ENCODE results near the gene FRK.
"Not testable (repeated sequence)": the region's sequence is repeated elsewhere in the genome, so short reads cannot be mapped to it uniquely, and the experiment has no call there.

FRK gene

DNA sequence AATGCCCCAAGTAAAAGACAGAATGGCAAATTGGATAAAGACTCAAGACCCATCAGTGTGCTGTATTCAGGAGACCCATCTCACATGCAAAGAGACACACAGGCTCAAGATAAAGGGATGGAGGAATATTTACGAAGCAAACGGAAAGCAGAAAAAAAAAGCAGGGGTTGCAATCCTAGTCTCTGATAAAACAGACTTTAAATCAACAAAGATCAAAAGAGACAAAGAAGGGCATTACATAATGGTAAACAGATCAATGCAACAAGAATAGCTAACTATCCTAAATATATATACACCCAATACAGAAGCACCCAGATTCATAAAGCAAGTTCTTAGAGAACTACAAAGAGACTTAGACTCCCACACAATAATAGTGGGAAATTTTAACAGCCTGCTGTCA, 123.2 kb downstream of the FRK start:
- not testable (repeated sequence) for DNase-seq

DNA sequence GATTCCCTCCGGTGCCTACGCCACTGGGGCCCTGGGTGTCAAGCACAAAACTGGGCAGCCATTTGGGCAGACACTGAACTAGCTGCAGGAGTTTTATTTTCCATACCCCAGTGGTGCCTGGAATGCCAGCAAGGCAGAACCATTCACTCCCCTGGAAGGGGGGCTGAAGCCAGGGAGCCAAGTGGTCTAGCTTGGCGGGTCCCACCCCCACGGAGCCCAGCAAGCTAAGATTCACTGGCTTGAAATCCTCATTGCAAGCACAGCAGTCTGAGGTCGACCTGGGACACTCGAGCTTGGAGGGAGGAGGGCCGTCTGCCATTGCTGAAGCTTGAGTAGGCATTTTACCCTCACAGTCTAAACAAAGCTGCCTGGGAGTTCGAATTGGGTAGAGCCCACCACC, 125.3 kb downstream of the FRK start:
- no peak for DNase-seq

DNA sequence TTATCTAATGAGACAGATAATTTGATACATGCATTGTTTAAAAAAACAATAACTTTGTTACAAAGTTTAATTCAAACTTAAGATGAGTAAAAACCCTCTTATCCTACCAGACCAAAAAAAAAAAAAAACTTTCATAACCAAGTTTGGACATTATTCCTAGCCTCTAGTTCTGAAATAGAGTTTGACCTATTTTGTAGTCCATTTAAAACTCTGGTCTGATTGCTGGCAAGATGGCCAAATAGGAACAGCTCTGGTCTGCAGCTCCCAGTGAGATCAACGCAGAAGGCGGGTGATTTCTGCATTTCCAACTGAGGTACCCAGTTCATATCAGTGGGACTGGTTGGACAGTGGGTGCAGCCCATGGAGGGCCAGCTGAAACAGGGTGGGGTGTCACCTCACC, 125.9 kb downstream of the FRK start:
- no peak for DNase-seq

DNA sequence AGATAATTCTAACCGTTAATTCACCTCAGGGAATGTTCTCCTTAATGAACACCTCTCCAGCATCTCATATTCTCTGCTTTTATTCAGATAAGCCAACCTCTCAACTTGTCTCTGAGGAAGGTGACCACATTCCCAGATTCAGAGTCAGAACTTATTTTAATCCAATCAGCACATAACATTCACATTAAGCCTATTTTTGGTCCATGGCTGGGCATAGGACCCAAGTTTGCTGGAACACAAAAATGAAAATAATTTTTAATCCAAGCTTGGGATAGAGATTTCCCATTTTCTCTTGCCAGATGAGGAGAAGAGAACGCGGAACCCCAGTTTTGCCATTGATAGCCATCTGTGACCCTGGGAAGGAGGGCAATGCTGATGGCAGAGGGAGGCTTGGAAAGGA, 126.5 kb downstream of the FRK start:
- DNase-seq = no peak

DNA sequence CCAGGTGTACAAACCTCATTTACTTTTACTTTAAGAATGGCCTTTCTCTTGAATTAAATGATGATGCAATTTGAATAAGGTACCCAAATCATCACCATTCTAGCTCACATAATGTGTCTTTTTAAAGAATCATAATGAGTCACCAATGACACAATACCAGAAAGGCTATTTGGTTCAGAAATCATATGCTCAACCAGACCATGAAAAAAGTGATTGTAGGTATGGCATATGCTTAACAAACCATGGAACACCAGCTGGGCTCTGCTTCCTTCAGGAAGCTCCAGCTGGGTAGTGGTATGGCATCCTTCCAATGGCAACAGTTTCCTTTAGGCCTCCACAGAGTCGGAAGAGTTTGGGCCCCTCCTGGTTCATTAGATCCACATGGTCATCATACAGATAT, 128.2 kb downstream of the FRK start:
- DNase-seq = no peak

DNA sequence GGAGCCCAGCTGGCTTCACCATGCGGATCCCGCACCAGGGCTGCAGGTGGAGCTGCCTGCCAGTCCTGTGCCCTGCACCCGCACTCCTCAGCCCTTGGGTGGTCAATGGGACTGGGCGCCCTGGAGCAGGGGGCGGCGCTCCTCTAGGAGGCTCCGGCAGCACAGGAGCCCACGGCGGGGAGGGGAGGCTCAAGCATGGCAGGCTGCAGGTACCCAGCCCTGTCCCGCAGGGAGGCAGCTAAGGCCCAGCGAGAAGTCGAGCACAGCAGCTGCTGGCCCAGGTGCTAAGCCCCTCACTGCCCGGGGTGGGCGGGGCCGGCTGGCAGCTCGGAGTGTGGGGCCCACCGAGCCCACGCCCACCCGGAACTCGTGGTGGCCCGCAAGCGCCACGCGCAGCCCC, 132.7 kb downstream of the FRK start:
- not testable (repeated sequence) for DNase-seq

DNA sequence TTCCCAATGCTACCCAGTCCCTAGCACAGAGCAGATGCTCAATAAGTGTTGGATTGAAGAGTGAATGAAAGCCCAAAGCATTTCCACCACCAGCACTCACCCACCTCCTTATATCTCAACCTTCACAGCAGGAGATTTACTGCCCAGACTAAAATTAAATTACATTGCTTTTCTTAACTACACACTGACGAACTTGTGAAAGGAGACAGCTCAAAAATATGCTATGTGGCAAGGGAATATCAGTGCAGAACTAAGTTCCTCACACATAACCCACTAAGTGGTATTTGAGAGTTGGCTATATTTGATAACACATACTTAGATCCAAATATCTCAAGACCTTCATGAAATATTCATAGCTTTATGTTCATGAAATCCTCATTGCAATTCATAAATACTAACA, 137.7 kb downstream of the FRK start:
- no peak for DNase-seq

DNA sequence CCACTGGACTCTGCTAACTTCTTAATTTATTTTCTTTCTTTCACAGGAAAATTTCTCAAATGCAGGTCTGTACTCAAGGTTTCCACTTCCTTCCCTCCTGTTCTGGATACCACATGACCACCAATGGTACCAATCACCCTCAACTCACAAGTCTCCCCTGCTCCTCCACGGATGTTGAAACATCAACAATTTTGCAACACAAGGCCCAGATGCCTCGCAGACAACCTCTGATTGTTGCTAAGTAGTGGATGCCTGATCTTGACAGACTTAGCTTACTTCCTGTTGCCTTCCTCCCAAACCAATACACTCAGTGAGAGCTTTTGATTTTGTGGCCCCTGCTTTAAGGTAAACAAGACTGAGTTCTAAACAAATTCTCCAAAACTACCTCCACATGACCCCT, 146.6 kb downstream of the FRK start:
- DNase-seq = no peak

DNA sequence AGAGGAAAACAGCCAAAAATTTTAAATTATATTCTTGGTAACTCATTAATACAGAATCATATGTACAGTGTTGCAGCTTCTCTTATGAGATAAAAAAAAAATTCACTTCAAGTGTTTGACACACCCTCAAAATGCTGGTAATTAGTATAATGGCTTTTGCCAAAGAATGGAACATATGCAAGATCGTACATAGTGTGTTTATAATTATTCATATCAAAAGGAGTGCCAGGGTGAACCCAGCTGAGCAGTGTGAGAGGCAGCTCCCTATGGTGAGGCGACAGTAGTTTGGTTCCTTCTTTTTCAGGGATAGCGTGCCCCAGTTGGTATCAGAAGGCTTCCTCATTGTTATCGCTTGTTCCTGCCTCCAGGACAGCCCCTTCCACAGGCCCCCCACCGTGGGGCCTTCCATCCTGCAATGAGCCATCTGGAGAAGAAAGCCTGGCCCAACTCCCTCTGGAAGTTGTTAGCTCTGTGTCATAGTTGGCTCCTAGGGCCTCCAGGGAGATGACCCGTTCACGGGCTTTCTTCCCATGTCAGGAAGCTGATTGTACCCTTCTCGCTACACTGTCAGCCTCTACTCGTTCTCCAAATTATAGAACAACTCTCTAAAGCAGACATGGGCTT, 150.7 kb downstream of the FRK start:
- DNase-seq = no peak

DNA sequence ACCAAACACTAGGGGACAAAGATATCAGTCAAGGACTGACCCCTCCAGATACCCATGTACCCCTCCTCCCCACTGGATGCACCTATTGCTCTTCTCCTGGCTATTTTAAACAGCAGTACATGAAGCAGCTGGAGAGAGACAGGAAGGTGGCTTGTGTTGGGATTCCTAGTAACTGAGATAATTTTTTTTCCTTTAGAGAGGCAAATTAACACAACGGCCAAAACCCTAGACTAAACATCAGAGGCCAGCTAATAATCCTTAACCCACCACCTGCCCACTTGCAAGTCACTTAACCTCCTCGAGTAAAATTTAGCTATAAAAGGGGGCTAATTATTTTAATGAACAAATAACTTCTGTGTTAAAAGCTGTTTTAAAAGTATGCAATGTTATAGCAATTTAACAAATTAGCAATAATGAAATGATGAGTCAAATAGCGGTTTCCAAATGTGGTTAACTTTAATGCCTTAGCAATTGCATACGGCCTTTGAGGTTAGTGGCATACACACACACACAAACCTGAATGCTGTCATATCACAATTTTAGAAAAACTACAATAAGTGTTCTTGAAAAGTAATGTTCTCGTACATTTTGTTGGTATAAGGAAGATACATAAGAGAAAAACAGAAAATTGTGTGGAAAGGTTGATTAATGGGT, 151.7 kb downstream of the FRK start:
- DNase-seq = no peak

DNA sequence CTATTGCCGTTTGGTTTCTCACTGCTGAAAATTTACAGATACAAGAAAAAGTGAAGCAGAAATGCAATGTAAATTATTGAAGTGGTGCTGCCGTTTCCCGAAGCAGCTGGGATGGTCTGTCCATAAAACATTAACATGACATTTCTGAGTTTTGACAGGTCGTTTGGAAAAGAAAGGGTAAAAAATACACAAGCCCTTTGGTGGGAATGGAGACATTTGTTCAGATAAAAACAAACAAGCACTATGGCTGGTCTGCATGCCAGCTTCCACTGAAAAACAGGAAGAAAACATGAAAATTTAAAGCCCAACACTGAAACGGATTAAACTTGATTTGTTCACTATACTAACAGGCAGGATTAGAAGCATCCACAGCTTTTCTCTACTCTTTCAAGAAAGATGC, 155.2 kb downstream of the FRK start:
- DNase-seq = no peak

DNA sequence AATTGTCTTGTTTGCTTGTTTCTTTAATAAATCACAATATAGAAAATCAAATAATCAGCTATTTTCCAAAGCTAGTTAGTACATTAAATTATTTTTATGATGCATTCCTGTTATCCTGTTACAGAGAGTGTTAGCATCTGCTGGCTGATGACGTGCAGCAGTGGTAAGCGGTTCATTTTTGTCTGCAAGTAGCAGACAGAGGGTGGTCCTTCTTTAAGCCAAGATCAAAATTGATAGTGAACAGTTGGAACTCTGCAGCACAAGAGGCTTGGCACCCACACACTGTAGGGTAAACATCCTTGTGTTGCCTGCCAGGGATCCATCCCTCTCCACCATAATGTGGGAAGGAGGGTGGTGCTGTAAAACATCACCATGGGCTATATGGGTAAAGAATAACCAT, 158.3 kb downstream of the FRK start:
- DNase-seq = no peak

DNA sequence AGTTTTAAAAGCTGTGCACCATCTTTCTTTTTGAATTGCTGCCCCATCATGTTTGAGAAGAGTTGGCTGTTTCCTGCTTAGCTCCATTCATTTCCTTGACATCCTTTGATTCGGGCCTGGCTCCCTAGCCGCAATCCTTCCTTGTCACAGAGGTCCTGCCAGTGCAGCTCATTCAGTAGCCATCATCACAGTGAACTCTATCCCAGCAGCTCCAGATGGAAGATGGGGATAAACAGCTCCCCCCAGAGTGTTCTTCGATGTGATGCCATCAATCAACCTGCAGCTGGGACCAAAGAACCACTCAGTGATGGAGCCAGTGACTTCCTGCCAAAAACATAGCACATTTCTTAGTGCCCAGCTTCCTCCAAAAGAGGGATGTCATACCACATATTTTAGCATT, 158.8 kb downstream of the FRK start:
- no peak for DNase-seq

DNA sequence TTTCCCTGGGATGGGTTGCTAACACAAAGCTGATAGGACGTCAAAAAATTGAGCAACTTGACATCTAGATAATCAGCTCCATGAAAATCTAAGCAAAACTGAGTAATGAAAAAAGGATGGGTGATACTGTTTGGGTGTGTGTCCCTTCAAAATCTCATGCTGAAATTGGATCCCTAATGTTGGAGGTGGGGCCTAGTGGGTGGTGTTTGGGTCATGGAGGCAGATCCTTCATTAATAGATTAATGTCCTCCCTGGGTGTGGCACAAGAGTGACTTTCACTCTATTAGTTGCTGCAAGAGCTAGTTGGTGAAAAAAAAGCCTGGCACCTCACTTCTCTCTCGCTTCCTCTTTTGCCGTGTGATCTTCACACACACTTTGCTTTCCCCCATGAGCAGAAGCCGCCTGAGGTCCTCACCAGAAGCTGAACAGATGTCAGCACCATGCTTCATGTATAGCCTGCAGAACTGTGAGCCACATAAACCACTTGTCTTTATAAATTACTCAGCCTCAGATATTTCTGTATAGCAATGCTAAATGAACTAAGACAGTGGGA, 160.9 kb downstream of the FRK start:
- DNase-seq = no peak

DNA sequence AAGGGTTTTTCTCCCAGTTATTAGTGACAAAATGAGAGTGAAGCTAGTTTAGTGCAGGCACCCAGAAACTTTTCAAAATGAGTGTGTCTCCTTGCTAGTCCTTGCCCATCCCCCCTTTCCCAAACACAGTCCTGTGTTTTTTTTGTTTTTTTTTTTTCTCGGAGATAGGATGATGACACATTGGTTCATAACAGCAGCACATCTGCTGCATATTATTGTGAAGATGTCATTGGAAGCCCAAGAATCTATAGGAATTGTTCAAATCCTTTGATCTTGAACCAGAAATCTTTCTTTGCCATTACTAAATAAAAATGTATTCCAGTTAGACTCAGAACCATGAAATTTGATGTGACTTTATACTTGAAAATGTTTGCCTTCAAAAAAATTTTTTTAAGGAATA, 162.4 kb downstream of the FRK start:
- no peak for DNase-seq

DNA sequence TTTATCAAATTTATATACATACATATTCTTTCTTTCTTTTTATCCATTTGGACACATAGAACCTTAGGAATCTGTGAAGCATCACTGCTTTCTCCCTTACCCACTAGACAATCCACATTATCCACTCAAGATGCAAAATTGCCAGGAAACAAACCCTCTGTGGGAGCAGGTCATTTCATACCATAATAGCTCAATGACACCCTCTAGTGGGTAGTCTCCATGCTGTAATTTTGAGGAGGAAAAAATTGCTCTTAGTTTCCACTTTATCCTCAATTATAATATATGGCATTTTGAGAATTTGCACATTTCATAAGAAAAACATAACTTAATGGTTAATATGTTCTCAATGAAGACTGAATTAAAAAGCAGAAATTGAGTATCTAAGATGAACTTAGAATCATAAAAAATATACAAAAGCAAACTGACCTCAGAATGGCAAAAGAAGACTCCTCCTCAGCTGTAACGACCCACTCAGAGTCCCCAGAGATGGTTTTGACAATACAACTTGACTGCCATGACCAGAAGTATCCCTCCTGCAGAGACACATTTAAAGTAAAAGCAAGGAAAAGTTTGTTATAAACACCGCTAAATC, 164.1 kb downstream of the FRK start:
- no peak for DNase-seq

DNA sequence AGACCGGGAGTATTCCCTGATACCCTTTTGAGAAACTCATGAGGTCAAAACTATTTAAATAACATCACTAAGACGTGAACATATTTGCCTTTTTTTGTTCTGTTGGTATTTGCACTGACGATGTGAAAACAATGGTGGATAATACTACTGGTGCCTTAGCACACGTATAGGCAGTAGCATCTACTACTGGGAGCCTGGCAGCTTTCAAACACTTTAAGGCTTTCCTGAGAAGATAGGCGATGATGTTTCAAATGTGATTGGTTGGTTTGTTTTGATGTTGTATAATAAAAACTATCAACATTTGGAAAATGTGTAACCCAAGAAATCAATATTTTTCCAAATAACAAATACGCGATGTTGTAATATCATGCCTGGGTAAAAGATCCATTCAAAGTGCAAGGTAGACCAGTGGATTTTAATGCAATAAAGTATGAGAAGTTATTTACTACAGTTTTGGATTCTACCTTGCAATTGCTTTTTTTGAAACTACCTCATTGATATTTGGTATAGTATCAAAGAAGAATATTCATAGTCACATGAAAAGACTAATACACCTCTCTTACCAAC, 166.2 kb downstream of the FRK start:
- DNase-seq = no peak

DNA sequence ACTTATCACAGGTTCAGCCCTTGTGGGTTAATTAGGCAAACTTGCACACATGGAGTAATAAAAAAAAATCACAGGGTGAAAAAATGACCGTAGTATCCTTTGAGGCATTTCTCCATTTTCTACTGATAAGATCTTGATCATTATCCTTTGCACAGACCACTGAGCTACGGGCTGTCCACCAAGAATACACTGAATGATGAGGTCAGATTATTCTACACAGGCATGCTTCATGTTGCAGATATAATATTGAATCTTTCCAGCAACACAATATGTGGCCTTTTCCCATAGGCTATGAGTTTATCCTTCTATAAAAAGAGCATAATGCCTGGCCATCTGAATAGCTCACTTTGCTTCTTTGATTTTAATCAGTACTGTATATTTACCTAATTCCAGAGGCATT, 168.9 kb downstream of the FRK start:
- DNase-seq = no peak

DNA sequence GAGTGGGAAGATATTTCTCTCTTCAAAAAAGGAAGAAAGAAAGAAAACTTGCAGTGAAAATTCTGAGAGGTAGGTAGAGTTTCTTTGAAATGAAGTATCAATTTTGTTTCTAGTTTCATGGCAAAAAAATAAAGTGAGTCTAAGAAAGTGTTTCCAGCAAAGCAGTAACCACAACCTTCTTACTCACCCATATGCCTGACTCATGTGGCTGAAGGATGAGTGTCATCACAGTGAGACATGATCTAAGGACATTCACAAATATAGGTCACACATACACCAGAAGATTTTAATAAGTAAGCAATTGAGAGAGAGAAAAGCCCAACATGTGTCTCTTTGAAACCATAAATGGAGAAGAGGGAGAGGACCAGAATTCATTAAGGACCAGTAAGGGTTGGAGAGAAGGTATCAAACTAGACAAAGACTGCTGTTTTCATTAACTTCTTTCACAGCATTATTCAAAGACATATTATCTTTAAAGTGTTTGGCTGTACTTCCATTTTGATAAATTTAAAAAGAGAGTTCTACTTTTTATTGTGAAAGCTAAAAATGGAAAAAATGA, 169.5 kb downstream of the FRK start:
- DNase-seq = no peak

DNA sequence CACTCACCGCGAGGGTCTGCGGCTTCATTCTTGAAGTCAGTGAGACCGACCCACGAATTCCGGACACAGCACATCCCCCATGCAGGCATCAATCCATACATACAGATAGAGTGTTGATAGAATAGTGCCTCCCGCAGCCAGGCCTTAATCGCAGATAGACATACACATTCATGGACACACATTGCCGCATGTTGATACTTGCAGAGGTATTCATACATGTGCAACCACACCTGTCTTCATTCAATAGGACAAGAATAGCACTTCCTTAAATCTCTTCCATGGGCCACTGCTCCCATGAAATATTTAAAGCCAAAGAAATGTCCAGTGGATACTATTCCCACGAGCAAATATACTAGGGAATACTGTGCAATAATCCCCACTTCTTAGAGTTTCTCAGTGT, 170.5 kb downstream of the FRK start:
- DNase-seq = no peak

DNA sequence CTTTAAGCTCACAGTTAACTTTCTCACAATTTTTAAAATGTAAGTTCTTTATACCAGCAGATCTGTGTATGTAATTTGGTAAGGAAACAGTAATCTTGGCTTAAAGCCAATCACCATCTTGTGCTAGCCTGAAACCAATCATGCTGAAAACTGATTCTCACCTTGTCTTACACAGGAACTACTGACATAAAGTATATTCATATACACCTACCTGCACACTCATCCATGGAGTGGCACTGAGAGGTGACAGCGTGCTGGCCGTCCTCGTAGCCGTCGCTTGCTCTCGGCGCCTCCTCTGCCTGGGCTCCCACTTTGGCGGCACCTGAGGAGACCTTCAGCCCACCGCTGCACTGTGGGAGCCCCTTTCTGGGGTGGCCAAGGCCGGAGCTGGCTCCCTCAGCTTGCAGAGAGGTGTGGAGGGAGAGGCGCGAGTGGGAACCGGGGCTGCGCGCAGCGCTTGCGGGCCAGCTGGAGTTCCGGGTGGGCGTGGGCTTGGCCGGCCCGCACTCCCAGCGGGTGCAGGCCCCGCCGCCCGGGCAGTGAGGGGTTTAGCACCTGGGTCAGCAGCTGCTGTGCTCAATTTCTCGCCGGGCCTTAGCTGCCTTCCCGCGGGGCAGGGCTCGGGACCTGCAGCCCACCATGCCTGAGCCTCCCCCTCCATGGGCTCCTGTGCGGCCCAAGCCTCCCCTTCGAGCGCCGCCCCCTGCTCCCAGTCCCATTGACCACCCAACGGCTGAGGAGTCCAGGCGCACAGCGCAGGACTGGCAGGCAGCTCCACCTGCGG, 171.8 kb downstream of the FRK start:
- DNase-seq = not testable (repeated sequence)

DNA sequence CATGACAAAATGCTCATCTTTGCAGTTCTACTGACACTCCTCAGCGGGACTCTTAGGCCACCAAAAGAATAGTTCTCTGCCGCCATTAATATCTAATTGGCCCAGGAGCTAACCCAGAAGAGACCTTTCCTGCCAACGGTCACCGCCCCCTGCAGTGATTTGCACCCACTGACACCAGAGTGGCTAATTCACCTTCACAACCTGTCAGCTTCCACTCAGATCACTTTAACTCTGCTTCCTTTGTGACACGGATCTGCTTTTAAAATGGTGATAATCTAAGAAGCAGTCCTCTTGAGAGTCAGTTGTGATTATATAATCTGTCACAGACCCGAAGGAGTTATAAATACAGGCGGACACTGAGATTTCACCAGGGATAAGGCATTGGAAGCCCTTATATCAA, 172.8 kb downstream of the FRK start:
- DNase-seq = no peak

Data from right hindlimb (tissue), 1 donor.